ENCODE data around the gene ANKFN1. TPM values are rescaled to one million over a fixed set of nuclear protein-coding genes. Genes with fewer than 3 reads are reported as not detected.

Gene ANKFN1
- total RNA-seq, 4 donors from 2014 or later, result 0.16 to 0.27 TPM; not detected in 2

DNA sequence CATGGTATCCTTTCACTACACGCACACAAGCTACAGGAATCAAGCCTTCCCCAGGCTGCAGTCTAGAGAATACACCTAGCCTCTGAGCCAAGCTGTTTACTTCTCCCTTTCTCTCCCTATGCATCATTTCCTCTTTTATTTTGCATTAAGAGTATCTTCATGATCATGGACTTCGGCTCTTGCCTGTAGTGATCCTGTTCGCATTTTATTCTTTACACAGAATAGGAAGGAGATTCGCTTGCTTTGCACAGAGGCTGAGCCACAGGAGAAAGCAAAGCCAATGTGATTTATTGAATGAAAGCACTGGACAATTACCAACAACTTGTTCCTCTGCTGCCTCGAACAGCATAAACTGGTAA is 172.7 kb downstream of the ANKFN1 start:
- Histone ChIP-seq H3K4me1 (no peaks in the 10 kb centered on the region), H3K36me3 (no peaks in the 10 kb centered on the region), H3K27ac (no peak overlapping the region), H3K27me3 (peaks cover 0 to 6% (median 3%) of the 10 kb centered on the region in 3 donors), H3K4me3 (no peak overlapping the region), H3K9me3 (no peaks in the 10 kb centered on the region)
- ATAC-seq (no peak), DNase-seq (no peak)
- TF ChIP-seq POLR2A (IDR thresholded peaks at IDR 0.05), result no peak
- TF ChIP-seq, protein P1, sequence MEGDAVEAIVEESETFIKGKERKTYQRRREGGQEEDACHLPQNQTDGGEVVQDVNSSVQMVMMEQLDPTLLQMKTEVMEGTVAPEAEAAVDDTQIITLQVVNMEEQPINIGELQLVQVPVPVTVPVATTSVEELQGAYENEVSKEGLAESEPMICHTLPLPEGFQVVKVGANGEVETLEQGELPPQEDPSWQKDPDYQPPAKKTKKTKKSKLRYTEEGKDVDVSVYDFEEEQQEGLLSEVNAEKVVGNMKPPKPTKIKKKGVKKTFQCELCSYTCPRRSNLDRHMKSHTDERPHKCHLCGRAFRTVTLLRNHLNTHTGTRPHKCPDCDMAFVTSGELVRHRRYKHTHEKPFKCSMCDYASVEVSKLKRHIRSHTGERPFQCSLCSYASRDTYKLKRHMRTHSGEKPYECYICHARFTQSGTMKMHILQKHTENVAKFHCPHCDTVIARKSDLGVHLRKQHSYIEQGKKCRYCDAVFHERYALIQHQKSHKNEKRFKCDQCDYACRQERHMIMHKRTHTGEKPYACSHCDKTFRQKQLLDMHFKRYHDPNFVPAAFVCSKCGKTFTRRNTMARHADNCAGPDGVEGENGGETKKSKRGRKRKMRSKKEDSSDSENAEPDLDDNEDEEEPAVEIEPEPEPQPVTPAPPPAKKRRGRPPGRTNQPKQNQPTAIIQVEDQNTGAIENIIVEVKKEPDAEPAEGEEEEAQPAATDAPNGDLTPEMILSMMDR (IDR thresholded peaks at IDR 0.05 in 4 of 5, conservative IDR thresholded peaks at IDR 0.05 in 1 of 5), result no peak
- intact Hi-C loops (cut with DNase I; ENCODE audit: low total_unique reads) (no loop called here), in situ Hi-C loops (cut with MboI; ENCODE audit: low sequenced_read_pairs in 4 of 4) (loop anchor here in 1 of 4 donors (10.0 kb wide), 1 partner anchor 201 kb away; no protein-coding TSS in a partner anchor)

DNA sequence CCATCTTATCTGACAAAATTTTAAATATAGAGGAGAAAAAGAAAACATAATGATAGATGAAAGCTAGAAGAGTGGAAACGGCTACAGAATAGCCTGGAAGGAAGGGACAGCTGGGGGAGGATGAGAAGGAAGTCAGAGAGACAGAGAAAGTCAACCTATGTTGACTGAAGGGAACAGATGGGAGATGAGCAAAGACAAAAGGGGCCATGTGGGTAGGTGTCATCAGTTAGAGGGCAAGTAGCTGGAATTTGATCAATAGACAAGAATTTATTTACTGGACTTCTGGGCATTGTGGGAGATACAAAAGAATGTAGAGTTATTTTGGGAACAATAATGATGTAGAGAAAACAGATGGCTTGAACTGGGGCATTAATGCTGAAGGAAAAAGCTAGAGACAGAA is 194.4 kb downstream of the ANKFN1 start:
- TF ChIP-seq, protein P1 (IDR thresholded peaks at IDR 0.05 in 4 of 5, conservative IDR thresholded peaks at IDR 0.05 in 1 of 5), result no peak
- no peak for TF ChIP-seq POLR2A (IDR thresholded peaks at IDR 0.05)
- in situ Hi-C loops (cut with MboI; ENCODE audit: low sequenced_read_pairs in 4 of 4), result no loop called here

DNA sequence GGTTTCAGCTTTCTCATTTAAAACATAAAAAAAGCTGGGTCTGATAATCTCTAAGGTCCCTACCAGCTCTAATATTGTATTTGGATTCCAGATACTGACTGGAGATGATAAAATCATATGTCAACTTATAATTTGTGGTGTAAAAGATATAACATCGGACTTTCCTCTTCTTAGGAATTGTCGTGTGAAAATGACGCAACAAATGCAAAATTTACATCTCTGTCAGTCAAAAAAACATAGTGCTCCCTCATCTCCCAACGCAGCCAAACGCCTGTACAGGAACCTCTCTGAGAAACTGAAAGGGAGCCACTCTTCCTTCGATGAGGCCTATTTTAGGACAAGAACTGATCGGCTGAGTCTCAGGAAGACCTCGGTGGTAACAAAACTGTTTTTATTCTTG is 197.3 kb downstream of the ANKFN1 start:
- Histone ChIP-seq H3K36me3 (no peaks in the 10 kb centered on the region), H3K4me3 (no peak overlapping the region), H3K4me1 (no peaks in the 10 kb centered on the region), H3K27me3 (no peaks in the 10 kb centered on the region), H3K27ac (no peak overlapping the region), H3K9me3 (no peaks in the 10 kb centered on the region)
- intact Hi-C loops (cut with DNase I; ENCODE audit: low total_unique reads) (no loop called here), in situ Hi-C loops (cut with MboI; ENCODE audit: low sequenced_read_pairs in 4 of 4) (no loop called here)
- ATAC-seq, result no peak
- no peak for DNase-seq
- TF ChIP-seq, protein P1 (IDR thresholded peaks at IDR 0.05 in 4 of 5, conservative IDR thresholded peaks at IDR 0.05 in 1 of 5), result no peak
- TF ChIP-seq POLR2A (IDR thresholded peaks at IDR 0.05), result no peak

More for the DNA sequence above, 194.4 kb downstream of the ANKFN1 start:
- Histone ChIP-seq H3K4me1 (no peaks in the 10 kb centered on the region), H3K27me3 (no peaks in the 10 kb centered on the region), H3K36me3 (no peaks in the 10 kb centered on the region), H3K4me3 (no peak overlapping the region), H3K9me3 (no peaks in the 10 kb centered on the region), H3K27ac (no peak overlapping the region)
- intact Hi-C loops (cut with DNase I; ENCODE audit: low total_unique reads), result no loop called here
- DNase-seq, result no peak
- no peak for ATAC-seq

DNA sequence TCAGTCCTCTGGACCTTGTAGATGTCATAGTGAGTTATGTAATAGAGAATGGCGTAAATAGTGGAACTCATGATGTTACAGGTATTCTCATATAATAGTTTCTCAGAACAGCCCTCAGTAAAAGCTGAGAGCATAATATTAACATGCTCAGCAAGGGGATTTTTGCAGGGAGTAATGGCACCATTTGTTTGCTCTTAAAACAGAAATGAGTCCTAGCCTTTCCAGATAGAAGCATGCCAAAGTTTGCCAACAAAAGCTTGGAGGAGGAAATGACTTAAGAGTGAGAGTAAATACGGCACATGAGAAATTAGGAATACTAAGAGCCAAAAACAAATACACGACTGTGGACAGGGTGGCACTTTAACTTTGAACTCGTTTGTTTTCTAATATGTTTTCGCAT is 198.4 kb downstream of the ANKFN1 start:
- Histone ChIP-seq H3K36me3 (no peaks in the 10 kb centered on the region), H3K4me1 (no peaks in the 10 kb centered on the region), H3K4me3 (no peak overlapping the region), H3K27ac (no peak overlapping the region), H3K9me3 (no peaks in the 10 kb centered on the region), H3K27me3 (no peaks in the 10 kb centered on the region)
- DNase-seq (no peak), ATAC-seq (no peak)
- intact Hi-C loops (cut with DNase I; ENCODE audit: low total_unique reads) (no loop called here), in situ Hi-C loops (cut with MboI; ENCODE audit: low sequenced_read_pairs in 4 of 4) (no loop called here)
- no peak for TF ChIP-seq POLR2A (IDR thresholded peaks at IDR 0.05)
- TF ChIP-seq, protein P1 (IDR thresholded peaks at IDR 0.05 in 4 of 5, conservative IDR thresholded peaks at IDR 0.05 in 1 of 5), result no peak

DNA sequence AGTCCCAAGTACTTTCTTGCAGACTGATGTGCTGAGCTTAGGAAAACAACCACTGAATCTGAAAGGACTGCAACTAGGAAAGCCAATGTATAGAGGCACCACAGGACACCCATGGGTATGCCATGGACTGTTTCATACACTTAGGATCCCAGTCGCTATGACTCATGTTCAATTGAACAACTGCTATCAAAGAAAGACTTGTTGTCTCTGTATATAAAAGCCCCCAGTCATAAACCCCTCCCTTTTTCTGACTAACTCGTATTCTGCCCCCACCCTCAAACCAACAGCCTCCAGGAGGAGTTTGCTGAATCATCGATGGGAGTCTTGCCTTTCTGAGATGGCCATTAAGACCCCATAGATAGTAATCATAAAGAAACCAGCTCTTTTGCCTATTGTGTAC is 205.4 kb downstream of the ANKFN1 start:
- no peak overlapping the region for H3K4me3 ChIP-seq
- intact Hi-C loops (cut with DNase I; ENCODE audit: low total_unique reads) (no loop called here), in situ Hi-C loops (cut with MboI; ENCODE audit: low sequenced_read_pairs in 4 of 4) (no loop called here)
- ATAC-seq (no peak), DNase-seq (no peak)
- H3K27me3 ChIP-seq, result no peaks in the 10 kb centered on the region
- H3K9me3 ChIP-seq, result no peaks in the 10 kb centered on the region
- H3K27ac ChIP-seq, result no peak overlapping the region
- TF ChIP-seq, protein P1 (IDR thresholded peaks at IDR 0.05 in 4 of 5, conservative IDR thresholded peaks at IDR 0.05 in 1 of 5), result no peak
- TF ChIP-seq POLR2A (IDR thresholded peaks at IDR 0.05), result no peak
- no peaks in the 10 kb centered on the region for H3K36me3 ChIP-seq
- no peaks in the 10 kb centered on the region for H3K4me1 ChIP-seq
